ENCODE measurements around the gene ASTN2.

ASTN2 gene

GRCh38 chr9:117018966-117019617 lies 395.8 kb downstream of the ASTN2 start:
- no peak for DNase-seq (ENCODE audit: low read depth)
- H3K4me3 ChIP-seq (ENCODE audit: low read length) = no peak overlapping the region
- no peak for TF ChIP-seq CTCF (conservative IDR thresholded peaks at IDR 0.05; ENCODE audit: low read depth, low read length)

- DNase-seq (ENCODE audit: low read depth) = no peak
- TF ChIP-seq CTCF (conservative IDR thresholded peaks at IDR 0.05; ENCODE audit: low read depth, low read length) = no peak
- no peak overlapping the region for H3K4me3 ChIP-seq (ENCODE audit: low read length)
Observed at GRCh38 chr9:117017414-117017985, 397.4 kb downstream of the ASTN2 start.

- no peak overlapping the region for H3K4me3 ChIP-seq (ENCODE audit: low read length)
- no peak for TF ChIP-seq CTCF (conservative IDR thresholded peaks at IDR 0.05; ENCODE audit: low read depth, low read length)
- DNase-seq (ENCODE audit: low read depth) = no peak
Observed at GRCh38 chr9:117014061-117014460, 400.8 kb downstream of the ASTN2 start.

- no peak for DNase-seq (ENCODE audit: low read depth)
- TF ChIP-seq CTCF (conservative IDR thresholded peaks at IDR 0.05; ENCODE audit: low read depth, low read length) = no peak
- H3K4me3 ChIP-seq (ENCODE audit: low read length) = no peak overlapping the region
Observed at GRCh38 chr9:117013440-117013995, 401.3 kb downstream of the ASTN2 start.

GRCh38 chr9:117010061-117010460 lies 404.8 kb downstream of the ASTN2 start:
- no peak overlapping the region for H3K4me3 ChIP-seq (ENCODE audit: low read length)
- no peak for TF ChIP-seq CTCF (conservative IDR thresholded peaks at IDR 0.05; ENCODE audit: low read depth, low read length)
- no peak for DNase-seq (ENCODE audit: low read depth)

- TF ChIP-seq CTCF (conservative IDR thresholded peaks at IDR 0.05; ENCODE audit: low read depth, low read length) = no peak
- H3K4me3 ChIP-seq (ENCODE audit: low read length) = no peak overlapping the region
- no peak for DNase-seq (ENCODE audit: low read depth)
Observed at GRCh38 chr9:117008876-117009275, 406.0 kb downstream of the ASTN2 start.

- TF ChIP-seq CTCF (conservative IDR thresholded peaks at IDR 0.05; ENCODE audit: low read depth, low read length) = no peak
- no peak for DNase-seq (ENCODE audit: low read depth)
- no peak overlapping the region for H3K4me3 ChIP-seq (ENCODE audit: low read length)
Observed at GRCh38 chr9:117008461-117008860, 406.4 kb downstream of the ASTN2 start.

Measured in retinal pigment epithelial cell (primary cell).